HepG2 (cell line): ENCODE data around the gene MAML1. TPM values are rescaled to one million over a fixed set of nuclear protein-coding genes. Genes with fewer than 3 reads are reported as not detected.
A peak's percentile ranks its signal among the peaks of the same experiment; 100 is the strongest.

Source experiments
- CCDC6 ChIP-seq: sonication (generic); formaldehyde crosslinking; IDR thresholded peaks from 2 replicates; pipeline ENCODE4 v1.8.1; 2022; ENCODE audit warnings: mild to moderate bottlenecking, missing genetic modification reagents, moderate library complexity
- GFI1 ChIP-seq: sonication (generic); formaldehyde crosslinking; IDR thresholded peaks from 2 replicates; pipeline ENCODE4 v1.5.0; 2020; ENCODE audit warnings: missing genetic modification reagents, mild to moderate bottlenecking, borderline replicate concordance
- HES4 ChIP-seq: sonication (generic); formaldehyde crosslinking; IDR thresholded peaks from 2 replicates; pipeline ENCODE4 v1.9.0; 2021; ENCODE audit warnings: mild to moderate bottlenecking, missing genetic modification reagents, borderline replicate concordance
- HNF4G ChIP-seq, 2 experiments: sonication (generic) in 1 of 2; formaldehyde crosslinking in 1 of 2; IDR thresholded peaks; 2 replicates each; pipeline versions ENCODE4 v1.4.0 to v1.6.1; 2011 to 2020; ENCODE audit warnings: borderline replicate concordance in 2 of 2, low read depth in 2 of 2, mild to moderate bottlenecking in 2 of 2, low read length in 1 of 2, missing genetic modification reagents in 1 of 2, moderate library complexity in 1 of 2
- HOXA9 ChIP-seq: sonication (generic); formaldehyde crosslinking; IDR thresholded peaks from 2 replicates; pipeline ENCODE4 v1.8.1; 2022; ENCODE audit warnings: missing genetic modification reagents, mild to moderate bottlenecking, moderate library complexity, borderline replicate concordance
- KDM2A ChIP-seq: sonication (generic); formaldehyde crosslinking; IDR thresholded peaks from 2 replicates; pipeline ENCODE4 v1.4.0; 2020; ENCODE audit warnings: low read depth, missing genetic modification reagents, borderline replicate concordance
- MAZ ChIP-seq, 2 experiments: sonication (generic) in 1 of 2; formaldehyde crosslinking in 1 of 2; IDR thresholded peaks; 2 replicates each; pipeline versions ENCODE4 v1.5.0 to v1.6.1; 2012 to 2020; ENCODE audit warnings: low read depth in 2 of 2, mild to moderate bottlenecking in 2 of 2, borderline replicate concordance in 1 of 2, improper control_type of control experiment in 1 of 2, low read length in 1 of 2, missing genetic modification reagents in 1 of 2, moderate library complexity in 1 of 2
- POLR2A ChIP-seq, 2 experiments: IDR thresholded peaks; 2 replicates each; pipeline ENCODE4 v1.6.1; 2011; ENCODE audit warnings: low read depth in 2 of 2, low read length in 2 of 2, mild to moderate bottlenecking in 1 of 2, moderate library complexity in 1 of 2; ENCODE audit not compliant: insufficient read depth in 1 of 2
- POLR2AphosphoS5 ChIP-seq: IDR thresholded peaks from 2 replicates; pipeline ENCODE4 v1.6.1; 2012; ENCODE audit warnings: low read depth, low read length
- RAD21 ChIP-seq: fragments of 450-650 bp; formaldehyde crosslinking; IDR thresholded peaks from 2 replicates; pipeline ENCODE4 v1.5.0; 2020; ENCODE audit warnings: mild to moderate bottlenecking
- RBFOX2 ChIP-seq: fragments of 200-400 bp; formaldehyde crosslinking; IDR thresholded peaks from 2 replicates; pipeline ENCODE4 v1.6.1; 2017; ENCODE audit warnings: low read depth, mild to moderate bottlenecking, low read length
- RXRA ChIP-seq: sonication (generic); formaldehyde crosslinking; IDR thresholded peaks from 2 replicates; pipeline ENCODE4 v1.5.1; 2020; ENCODE audit warnings: missing genetic modification reagents
- SP4 ChIP-seq: sonication (generic); formaldehyde crosslinking; IDR thresholded peaks from 2 replicates; pipeline ENCODE4 v1.8.1; 2023; ENCODE audit warnings: mild to moderate bottlenecking, missing genetic modification reagents
- ZFX ChIP-seq: sonication (generic); formaldehyde crosslinking; IDR thresholded peaks from 2 replicates; pipeline ENCODE4 v1.4.0; 2020; ENCODE audit warnings: mild to moderate bottlenecking, low read depth, missing genetic modification reagents, moderate library complexity
- ZFY ChIP-seq: sonication (generic); formaldehyde crosslinking; IDR thresholded peaks from 2 replicates; pipeline ENCODE4 v1.4.0; 2020; ENCODE audit warnings: missing genetic modification reagents
- ZNF12 ChIP-seq: sonication (generic); formaldehyde crosslinking; IDR thresholded peaks from 2 replicates; pipeline ENCODE4 v1.5.0; 2020; ENCODE audit warnings: missing genetic modification reagents
- ZNF430 ChIP-seq: sonication (generic); formaldehyde crosslinking; IDR thresholded peaks from 2 replicates; pipeline ENCODE4 v1.9.0; 2021; ENCODE audit warnings: mild to moderate bottlenecking, missing genetic modification reagents
- ZNF441 ChIP-seq: sonication (generic); formaldehyde crosslinking; IDR thresholded peaks from 2 replicates; pipeline ENCODE4 v1.7.0; 2021; ENCODE audit warnings: missing genetic modification reagents, borderline replicate concordance
- polyA plus RNA-seq, 8 experiments: library from polyadenylated mRNA; depleted of rRNA in 3 of 8; stranded (reverse) in 7 of 8; unstranded in 1 of 8; fragments of >200 nt; fragmentation: Illumina TruSeq in 4 of 8; extraction: Trizol in 4 of 8; gene quantifications; 2 replicates each; pipeline versions ENCODE4 v1.2.1 to v1.2.3, GENCODE V29; 2011 to 2016; ENCODE audit warnings: low read depth in 4 of 8, missing spikeins in 1 of 8, mixed read lengths in 1 of 8; ENCODE audit not compliant: insufficient read depth in 1 of 8
- total RNA-seq, 5 experiments: library from RNA; depleted of rRNA; stranded (reverse); fragments of >200 nt; fragmentation: Illumina TruSeq; extraction: Trizol; gene quantifications; 2 replicates each; pipeline ENCODE4 v1.2.3, GENCODE V29; 2016; ENCODE audit warnings: low read depth in 1 of 5
- TF ChIP-seq, protein P1 (sequence below): sonication (generic); formaldehyde crosslinking; IDR thresholded peaks from 2 replicates; pipeline ENCODE4 v1.4.0; 2020; ENCODE audit warnings: mild to moderate bottlenecking, missing genetic modification reagents
- TF ChIP-seq, protein P2 (sequence below): sonication (generic); formaldehyde crosslinking; IDR thresholded peaks from 2 replicates; pipeline ENCODE4 v1.4.0; 2020; ENCODE audit warnings: missing genetic modification reagents
- TF ChIP-seq, protein P3 (sequence below): sonication (generic); formaldehyde crosslinking; IDR thresholded peaks from 2 replicates; pipeline ENCODE4 v1.4.0; 2020; ENCODE audit warnings: mild to moderate bottlenecking, missing genetic modification reagents
- TF ChIP-seq, protein P4 (sequence below): IDR thresholded peaks from 2 replicates; pipeline ENCODE4 v1.6.1; 2016; ENCODE audit warnings: missing compliant biosample characterization, missing genetic modification reagents, borderline replicate concordance

MAML1 gene
- total and polyA plus RNA-seq, 2 of the 13 experiments (the other 11 are each of a cell fraction or from before 2014, with no cell fraction given): 10.0 to 10.8 TPM

DNA sequence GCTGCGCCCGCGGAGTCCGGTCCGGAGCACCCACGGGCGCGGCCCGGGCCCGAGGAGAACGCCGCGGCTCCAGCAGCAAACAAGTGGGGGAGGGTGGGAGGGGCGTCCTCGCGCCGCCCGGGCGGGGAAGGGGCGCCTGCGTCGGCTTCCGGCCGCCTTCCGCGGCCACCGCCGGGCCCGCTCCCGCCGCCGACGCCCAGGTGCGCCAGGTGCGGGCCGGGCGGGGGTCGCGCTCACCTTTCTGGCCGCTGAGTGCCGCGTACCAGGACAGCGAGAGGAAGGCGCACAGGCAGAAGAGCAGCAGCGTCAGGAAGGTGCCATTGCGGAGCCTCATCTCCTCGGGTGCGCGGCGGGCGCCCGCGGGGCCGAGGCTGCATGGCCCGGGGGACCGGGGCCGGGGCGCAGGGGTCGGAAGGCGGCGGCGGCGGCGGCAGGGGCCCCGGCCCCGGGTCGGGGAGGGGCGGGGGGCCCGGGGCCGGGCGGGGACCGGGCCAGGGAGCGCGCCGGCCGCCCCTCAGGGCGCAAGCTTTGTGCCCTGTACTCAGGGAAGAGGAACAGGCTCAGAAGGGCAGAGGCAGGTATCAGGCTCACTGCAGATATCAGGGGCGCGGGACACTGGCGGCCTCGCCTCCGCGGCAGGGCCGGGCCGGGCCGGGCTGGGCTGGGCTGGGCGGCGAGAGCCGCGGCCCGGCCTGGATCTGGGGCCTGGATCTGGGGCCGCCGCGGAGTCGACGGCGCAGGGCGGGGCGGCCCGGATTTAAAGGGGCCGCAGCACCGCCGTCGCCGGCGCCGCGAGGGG is 73.8 kb downstream of the MAML1 start, which contains the start of gene MGAT4B (continued):
- TF ChIP-seq, protein P1, sequence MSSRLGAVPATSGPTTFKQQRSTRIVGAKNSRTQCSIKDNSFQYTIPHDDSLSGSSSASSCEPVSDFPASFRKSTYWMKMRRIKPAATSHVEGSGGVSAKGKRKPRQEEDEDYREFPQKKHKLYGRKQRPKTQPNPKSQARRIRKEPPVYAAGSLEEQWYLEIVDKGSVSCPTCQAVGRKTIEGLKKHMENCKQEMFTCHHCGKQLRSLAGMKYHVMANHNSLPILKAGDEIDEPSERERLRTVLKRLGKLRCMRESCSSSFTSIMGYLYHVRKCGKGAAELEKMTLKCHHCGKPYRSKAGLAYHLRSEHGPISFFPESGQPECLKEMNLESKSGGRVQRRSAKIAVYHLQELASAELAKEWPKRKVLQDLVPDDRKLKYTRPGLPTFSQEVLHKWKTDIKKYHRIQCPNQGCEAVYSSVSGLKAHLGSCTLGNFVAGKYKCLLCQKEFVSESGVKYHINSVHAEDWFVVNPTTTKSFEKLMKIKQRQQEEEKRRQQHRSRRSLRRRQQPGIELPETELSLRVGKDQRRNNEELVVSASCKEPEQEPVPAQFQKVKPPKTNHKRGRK (CRISPR knock-in tag): no peak
- TF ChIP-seq RXRA (CRISPR knock-in tag) (0 out of 2 replicates have a peak, but pooled peaks have one; percentile 17), ZNF12 (CRISPR knock-in tag) (peak; percentile 36; the same call in 1 of the 2 replicates), POLR2AphosphoS5 (peak; percentile 27), HES4 (CRISPR knock-in tag) (peak; percentile 13; the same call in 1 of the 2 replicates), POLR2A (IDR thresholded peaks at IDR 0.05; ENCODE audit: insufficient read depth in 1 of 2, low read depth in 2 of 2, low read length in 2 of 2) (peak in 1 of 2 experiments; percentile 42; a peak in 1 of 4 replicates), ZFY (CRISPR knock-in tag) (peak; percentile 82), ZNF430 (CRISPR knock-in tag) (0 out of 2 replicates have a peak, but pooled peaks have one; percentile 32), ZNF441 (CRISPR knock-in tag) (peak; percentile 7; the same call in 1 of the 2 replicates), HNF4G (IDR thresholded peaks at IDR 0.05; ENCODE audit: borderline replicate concordance, low read depth, low read length) (peak; percentile 56; the same call in 1 of the 2 replicates), HNF4G (CRISPR knock-in tag; IDR thresholded peaks at IDR 0.05; ENCODE audit: borderline replicate concordance, low read depth) (no peak), CCDC6 (peak; percentile 59; the same call in 1 of the 2 replicates), HOXA9 (CRISPR knock-in tag) (0 out of 2 replicates have a peak, but pooled peaks have one; percentile 19), RBFOX2 (peak; percentile 76; the same call in 1 of the 2 replicates), GFI1 (CRISPR knock-in tag) (0 out of 2 replicates have a peak, but pooled peaks have one; percentile 30), RAD21 (CRISPR knock-in tag) (peak; percentile 11; the same call in 1 of the 2 replicates), KDM2A (peak; percentile 14; the same call in 1 of the 2 replicates), ZFX (CRISPR knock-in tag) (peak; percentile 65), SP4 (CRISPR knock-in tag) (peak; percentile 73), MAZ (IDR thresholded peaks at IDR 0.05; ENCODE audit: borderline replicate concordance, low read depth, low read length) (0 out of 2 replicates have a peak, but pooled peaks have one; percentile 53), MAZ (CRISPR knock-in tag; IDR thresholded peaks at IDR 0.05; ENCODE audit: low read depth) (peak; percentile 69)
- TF ChIP-seq, protein P2, sequence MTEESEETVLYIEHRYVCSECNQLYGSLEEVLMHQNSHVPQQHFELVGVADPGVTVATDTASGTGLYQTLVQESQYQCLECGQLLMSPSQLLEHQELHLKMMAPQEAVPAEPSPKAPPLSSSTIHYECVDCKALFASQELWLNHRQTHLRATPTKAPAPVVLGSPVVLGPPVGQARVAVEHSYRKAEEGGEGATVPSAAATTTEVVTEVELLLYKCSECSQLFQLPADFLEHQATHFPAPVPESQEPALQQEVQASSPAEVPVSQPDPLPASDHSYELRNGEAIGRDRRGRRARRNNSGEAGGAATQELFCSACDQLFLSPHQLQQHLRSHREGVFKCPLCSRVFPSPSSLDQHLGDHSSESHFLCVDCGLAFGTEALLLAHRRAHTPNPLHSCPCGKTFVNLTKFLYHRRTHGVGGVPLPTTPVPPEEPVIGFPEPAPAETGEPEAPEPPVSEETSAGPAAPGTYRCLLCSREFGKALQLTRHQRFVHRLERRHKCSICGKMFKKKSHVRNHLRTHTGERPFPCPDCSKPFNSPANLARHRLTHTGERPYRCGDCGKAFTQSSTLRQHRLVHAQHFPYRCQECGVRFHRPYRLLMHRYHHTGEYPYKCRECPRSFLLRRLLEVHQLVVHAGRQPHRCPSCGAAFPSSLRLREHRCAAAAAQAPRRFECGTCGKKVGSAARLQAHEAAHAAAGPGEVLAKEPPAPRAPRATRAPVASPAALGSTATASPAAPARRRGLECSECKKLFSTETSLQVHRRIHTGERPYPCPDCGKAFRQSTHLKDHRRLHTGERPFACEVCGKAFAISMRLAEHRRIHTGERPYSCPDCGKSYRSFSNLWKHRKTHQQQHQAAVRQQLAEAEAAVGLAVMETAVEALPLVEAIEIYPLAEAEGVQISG (CRISPR knock-in tag): peak; percentile 67
- TF ChIP-seq, protein P3, sequence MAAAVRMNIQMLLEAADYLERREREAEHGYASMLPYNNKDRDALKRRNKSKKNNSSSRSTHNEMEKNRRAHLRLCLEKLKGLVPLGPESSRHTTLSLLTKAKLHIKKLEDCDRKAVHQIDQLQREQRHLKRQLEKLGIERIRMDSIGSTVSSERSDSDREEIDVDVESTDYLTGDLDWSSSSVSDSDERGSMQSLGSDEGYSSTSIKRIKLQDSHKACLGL (CRISPR knock-in tag): peak; percentile 7; the same call in 1 of the 2 replicates
- TF ChIP-seq, protein P4, sequence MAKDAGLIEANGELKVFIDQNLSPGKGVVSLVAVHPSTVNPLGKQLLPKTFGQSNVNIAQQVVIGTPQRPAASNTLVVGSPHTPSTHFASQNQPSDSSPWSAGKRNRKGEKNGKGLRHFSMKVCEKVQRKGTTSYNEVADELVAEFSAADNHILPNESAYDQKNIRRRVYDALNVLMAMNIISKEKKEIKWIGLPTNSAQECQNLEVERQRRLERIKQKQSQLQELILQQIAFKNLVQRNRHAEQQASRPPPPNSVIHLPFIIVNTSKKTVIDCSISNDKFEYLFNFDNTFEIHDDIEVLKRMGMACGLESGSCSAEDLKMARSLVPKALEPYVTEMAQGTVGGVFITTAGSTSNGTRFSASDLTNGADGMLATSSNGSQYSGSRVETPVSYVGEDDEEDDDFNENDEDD (CRISPR knock-in tag): 0 out of 2 replicates have a peak, but pooled peaks have one; percentile 12
